Endothelial cell of umbilical vein (primary cell): ENCODE results near the gene NUP54. TPM values are rescaled to one million over a fixed set of nuclear protein-coding genes. Genes with fewer than 3 reads are reported as not detected.

Source experiments
- BruUV-seq: library from RNA; stranded (reverse); fragments of 400-500 nt; replicated peaks from 2 replicates; lab custom pipeline; 2021; lab: Mats Ljungman, UMichigan
- CTCF ChIA-PET: fragments of 300-600, 350-600 bp; sonication (Branson Sonifier 250); formaldehyde crosslinking; loops from one replicate; lab custom pipeline; 2021; ENCODE audit warnings: antibody characterized with exemption, inconsistent platforms; lab: Charles Lee
- POLR2A ChIA-PET: fragments of 300-600, 350-600 bp; sonication (Branson Sonifier 250); formaldehyde crosslinking; loops from one replicate; lab custom pipeline; 2021; ENCODE audit warnings: antibody characterized with exemption, inconsistent platforms; lab: Charles Lee
- DNase-seq: peaks from one replicate; pipeline ENCODE4 v3.0.0-alpha.2; 2011; ENCODE audit warnings: low read depth, low spot score
- FAIRE-seq: peaks from 2 replicates; lab custom pipeline; 2011; peaks lifted over from hg19 to GRCh38; lab: Jason Lieb, UNC
- H2AFZ ChIP-seq: 2 replicates; pipeline ENCODE4 v1.6.0; 2012; ENCODE audit warnings: low read depth, low read length, control low read depth, inconsistent platforms
- H3K27ac ChIP-seq: 2 replicates; pipeline ENCODE4 v1.5.1; 2011; ENCODE audit warnings: low read depth, mild to moderate bottlenecking, control low read depth, low read length, moderate library complexity; ENCODE audit not compliant: insufficient read depth
- H3K27me3 ChIP-seq, 2 experiments: 2 replicates each; pipeline versions ENCODE4 v1.6.0 to v1.6.1; 2011; ENCODE audit warnings: low read length in 2 of 2, mixed read lengths in 1 of 2; ENCODE audit not compliant: control insufficient read depth in 2 of 2, insufficient read depth in 2 of 2
- H3K36me3 ChIP-seq, 2 experiments: 2 replicates in 1 of 2; 3 replicates in 1 of 2; pipeline ENCODE4 v1.5.1; 2011; ENCODE audit warnings: low read length in 2 of 2, mild to moderate bottlenecking in 1 of 2, moderate library complexity in 1 of 2; ENCODE audit not compliant: control insufficient read depth in 2 of 2, insufficient read depth in 2 of 2; ENCODE audit errors: extremely low read depth in 1 of 2
- H3K4me1 ChIP-seq: 3 replicates; pipeline ENCODE4 v1.5.1; 2011; ENCODE audit warnings: mild to moderate bottlenecking, low read length; ENCODE audit not compliant: control insufficient read depth, insufficient read depth; ENCODE audit errors: extremely low read depth
- H3K4me2 ChIP-seq: 2 replicates; pipeline ENCODE4 v1.6.1; 2011; ENCODE audit warnings: low read length, control low read depth, mixed read lengths; ENCODE audit not compliant: insufficient read depth
- H3K4me3 ChIP-seq, 3 experiments: fragments of 200-600 bp in 1 of 3; sonication (generic), shearing (Covaris generic) in 1 of 3; replicated peaks in 1 of 3; 2 replicates each; pipeline ENCODE4 v1.5.1; 2011 to 2016; ENCODE audit warnings: control low read depth in 3 of 3, low read length in 3 of 3, mild to moderate bottlenecking in 2 of 3, inconsistent platforms in 1 of 3, low read depth in 1 of 3, moderate library complexity in 1 of 3; ENCODE audit not compliant: insufficient read depth in 1 of 3
- H3K79me2 ChIP-seq: 2 replicates; pipeline ENCODE4 v1.6.0; 2012; ENCODE audit warnings: low read length, inconsistent platforms; ENCODE audit not compliant: control insufficient read depth, insufficient read depth
- H3K9ac ChIP-seq: replicated peaks from 2 replicates; pipeline ENCODE3; 2011; ENCODE audit warnings: low read length, control low read depth; ENCODE audit not compliant: insufficient read depth; ENCODE audit errors: extremely low read depth
- H3K9me1 ChIP-seq: replicated peaks from 3 replicates; pipeline ENCODE4 v1.6.0; 2011; ENCODE audit warnings: mild to moderate bottlenecking, low read length; ENCODE audit not compliant: control insufficient read depth, insufficient read depth; ENCODE audit errors: extremely low read depth
- H3K9me3 ChIP-seq: replicated peaks from 2 replicates; pipeline ENCODE4 v1.5.1; 2012; ENCODE audit warnings: low read length, inconsistent platforms; ENCODE audit not compliant: control insufficient read depth, insufficient read depth
- H4K20me1 ChIP-seq: replicated peaks from 2 replicates; pipeline ENCODE3; 2011; ENCODE audit warnings: mild to moderate bottlenecking, low read length; ENCODE audit not compliant: control insufficient read depth, insufficient read depth; ENCODE audit errors: extremely low read depth
- CTCF ChIP-seq, 2 donors: IDR thresholded peaks; 1 replicate in 1 of 2; 2 replicates in 1 of 2; pipeline ENCODE4 v1.5.1; 2011; ENCODE audit warnings: low read length in 2 of 2, mild to moderate bottlenecking in 2 of 2, moderate library complexity in 2 of 2, control low read depth in 1 of 2, inconsistent platforms in 1 of 2, low read depth in 1 of 2; ENCODE audit not compliant: insufficient read depth in 1 of 2; ENCODE audit errors: extremely low read depth in 1 of 2
- EZH2 ChIP-seq: IDR thresholded peaks from 2 replicates; pipeline ENCODE4 v1.6.1; 2012; ENCODE audit warnings: borderline replicate concordance, low read depth, mild to moderate bottlenecking, moderate library complexity, low read length, inconsistent platforms; ENCODE audit not compliant: severe bottlenecking
- FOS ChIP-seq: IDR thresholded peaks from 2 replicates; pipeline ENCODE4 v1.6.1; 2011; ENCODE audit warnings: mild to moderate bottlenecking, low read length, moderate library complexity, borderline replicate concordance; ENCODE audit not compliant: insufficient read depth
- GATA2 ChIP-seq: IDR thresholded peaks from 2 replicates; pipeline ENCODE4 v1.7.0; 2011; ENCODE audit warnings: low read depth, mild to moderate bottlenecking, moderate library complexity, mixed read lengths, low read length; ENCODE audit not compliant: insufficient read length, insufficient read depth
- JUN ChIP-seq: IDR thresholded peaks from 2 replicates; pipeline ENCODE4 v1.6.1; 2011; ENCODE audit warnings: borderline replicate concordance, low read depth; ENCODE audit not compliant: insufficient read length, insufficient read depth
- MAX ChIP-seq: IDR thresholded peaks from 2 replicates; pipeline ENCODE4 v1.6.1; 2011; ENCODE audit not compliant: insufficient read depth, insufficient read length
- MYC ChIP-seq: IDR thresholded peaks from one replicate; pipeline ENCODE4 v1.6.1; 2011; ENCODE audit warnings: mild to moderate bottlenecking, low read depth, low read length
- POLR2A ChIP-seq: IDR thresholded peaks from 2 replicates; pipeline ENCODE4 v1.6.1; 2012; ENCODE audit warnings: low read depth, mild to moderate bottlenecking, control low read depth, low read length
- POLR2AphosphoS5 ChIP-seq: IDR thresholded peaks from 2 replicates; pipeline ENCODE4 v1.6.1; 2012; ENCODE audit warnings: low read depth, mild to moderate bottlenecking, control low read depth, low read length, moderate library complexity; ENCODE audit not compliant: insufficient read depth
- dilution Hi-C: fragments of 300-500 bp; cut with MboI; formaldehyde crosslinking; loops from one replicate; pipeline ENCODE4 v1.15.0; 2019; ENCODE audit warnings: low sequenced_read_pairs; ENCODE audit not compliant: extremely low pct_ligation_motif_present
- intact Hi-C: fragments of 100-400 bp; cut with micrococcal nuclease; formaldehyde crosslinking; loops from one replicate; pipeline ENCODE4 v1.10.0; 2022
- polyA plus RNA-seq, 4 experiments: library from polyadenylated mRNA; depleted of rRNA in 3 of 4; stranded (reverse) in 3 of 4; unstranded in 1 of 4; fragments of >200 nt; gene quantifications; 2 replicates each; pipeline versions ENCODE4 v1.2.1 to v1.2.3, GENCODE V29; 2011 to 2012; ENCODE audit warnings: missing spikeins in 1 of 4
- total RNA-seq: library from RNA; stranded (reverse); gene quantifications from 2 replicates; pipeline ENCODE4 v1.2.3, GENCODE V29; 2021

NUP54 gene
- total and polyA plus RNA-seq, 2 donors (not counting 3 experiments of a cell fraction or from before 2014, with no cell fraction given) = 25.7 to 45.7 TPM

- Histone ChIP-seq H3K4me2 (no peak overlapping the region), H2AFZ (no peak overlapping the region), H3K4me3 (no peak overlapping the region), H3K9me3 (no peaks in the 10 kb centered on the region), H3K4me1 (peaks cover 19% of the 10 kb centered on the region), H3K79me2 (no peaks in the 10 kb centered on the region), H3K9ac (no peak overlapping the region), H3K36me3 (no peaks in the 10 kb centered on the region), H4K20me1 (no peaks in the 10 kb centered on the region), H3K27ac (no peak overlapping the region), H3K27me3 (no peaks in the 10 kb centered on the region), H3K9me1 (no peaks in the 10 kb centered on the region)
- DNase-seq (no peak), FAIRE-seq (no peak)
- ChIA-PET CTCF (interaction anchor here (0.9 to 1.1 kb wide), 2 partner anchors 11 to 26 kb away, joined by 3 read pairs; no protein-coding TSS in a partner anchor), POLR2A (no interaction called here)
- BruUV-seq = no TSS peak
- intact Hi-C loops = no loop called here
- TF ChIP-seq MYC = no peak
- TF ChIP-seq JUN = no peak
- TF ChIP-seq MAX = no peak
- TF ChIP-seq POLR2A = no peak
- no peak for TF ChIP-seq FOS
- TF ChIP-seq EZH2 = no peak
- no peak for TF ChIP-seq CTCF (IDR thresholded peaks at IDR 0.05; ENCODE audit: extremely low read depth in 1 of 2, insufficient read depth in 1 of 2, low read depth in 1 of 2, low read length in 2 of 2)
- no peak for TF ChIP-seq POLR2AphosphoS5
- TF ChIP-seq GATA2 = no peak
- dilution Hi-C loops = no loop called here
Observed at GRCh38 chr4:76153356-76153755, 5.2 kb upstream of the NUP54 start.
